H9 (cell line): ENCODE results near the gene KDM2B. TPM values are rescaled to one million over a fixed set of nuclear protein-coding genes. Genes with fewer than 3 reads are reported as not detected.

ENCODE experiments used
- DNase-seq: peaks from one replicate; pipeline ENCODE4 v3.0.0-alpha.2; 2017
- H2AFZ ChIP-seq: one replicate; pipeline ENCODE4 v1.6.1; 2013; ENCODE audit warnings: mild to moderate bottlenecking, low read length, control low read depth, moderate library complexity
- H2AK5ac ChIP-seq: 2 replicates; pipeline ENCODE4 v1.6.1; 2013; ENCODE audit warnings: low read length, control low read depth, mixed read lengths; ENCODE audit not compliant: insufficient read length
- H2BK120ac ChIP-seq: one replicate; pipeline ENCODE4 v1.6.1; 2013; ENCODE audit warnings: low read depth, mild to moderate bottlenecking, low read length, control low read depth, inconsistent platforms; ENCODE audit not compliant: poor library complexity, severe bottlenecking
- H2BK12ac ChIP-seq: 2 replicates; pipeline ENCODE4 v1.6.1; 2013; ENCODE audit warnings: low read length, control low read depth, mixed read lengths, low read depth; ENCODE audit not compliant: insufficient read length
- H2BK15ac ChIP-seq: 2 replicates; pipeline ENCODE4 v1.6.1; 2013; ENCODE audit warnings: low read depth, low read length, control low read depth
- H2BK20ac ChIP-seq: one replicate; pipeline ENCODE4 v1.6.1; 2013; ENCODE audit warnings: low read depth, mild to moderate bottlenecking, low read length, control low read depth, inconsistent platforms; ENCODE audit not compliant: poor library complexity, severe bottlenecking
- H2BK5ac ChIP-seq: 2 replicates; pipeline ENCODE4 v1.6.1; 2013; ENCODE audit warnings: low read length, control low read depth, mixed read lengths; ENCODE audit not compliant: insufficient read length
- H3K14ac ChIP-seq: 2 replicates; pipeline ENCODE4 v1.6.1; 2013; ENCODE audit warnings: low read length, control low read depth; ENCODE audit not compliant: insufficient read depth
- H3K18ac ChIP-seq: 2 replicates; pipeline ENCODE4 v1.6.1; 2013; ENCODE audit warnings: low read depth, mild to moderate bottlenecking, mixed read lengths, low read length, control low read depth; ENCODE audit not compliant: insufficient read length
- H3K23ac ChIP-seq: 2 replicates; pipeline ENCODE4 v1.6.1; 2013; ENCODE audit warnings: low read length, control low read depth, mixed read lengths, low read depth; ENCODE audit not compliant: insufficient read length
- H3K23me2 ChIP-seq: 2 replicates; pipeline ENCODE4 v1.6.1; 2013; ENCODE audit warnings: low read depth, mild to moderate bottlenecking, mixed read lengths, low read length, control low read depth; ENCODE audit not compliant: insufficient read length, poor library complexity, severe bottlenecking
- H3K27ac ChIP-seq: 2 replicates; pipeline ENCODE4 v1.5.1; 2013; ENCODE audit warnings: low read length, control low read depth, mixed read lengths, low read depth; ENCODE audit not compliant: insufficient read length
- H3K27me3 ChIP-seq: 2 replicates; pipeline ENCODE4 v1.6.1; 2013; ENCODE audit warnings: low read length, control low read depth, inconsistent platforms; ENCODE audit not compliant: insufficient read depth
- H3K4ac ChIP-seq: 2 replicates; pipeline ENCODE4 v1.6.1; 2013; ENCODE audit warnings: low read depth, mild to moderate bottlenecking, control low read depth, inconsistent platforms, low read length, moderate library complexity
- H3K4me1 ChIP-seq: 2 replicates; pipeline ENCODE4 v1.6.1; 2013; ENCODE audit warnings: low read length, control low read depth, inconsistent platforms; ENCODE audit not compliant: insufficient read depth
- H3K4me2 ChIP-seq: 2 replicates; pipeline ENCODE4 v1.6.1; 2013; ENCODE audit warnings: low read length, control low read depth, mixed read lengths; ENCODE audit not compliant: insufficient read length, insufficient read depth
- H3K56ac ChIP-seq: 2 replicates; pipeline ENCODE4 v1.6.1; 2013; ENCODE audit warnings: low read depth, mild to moderate bottlenecking, mixed read lengths, low read length, control low read depth; ENCODE audit not compliant: insufficient read length
- H3K79me1 ChIP-seq: 2 replicates; pipeline ENCODE4 v1.6.1; 2013; ENCODE audit warnings: low read depth, mild to moderate bottlenecking, moderate library complexity, low read length, control low read depth, inconsistent platforms; ENCODE audit not compliant: insufficient read depth, poor library complexity, severe bottlenecking
- H3K79me2 ChIP-seq: 2 replicates; pipeline ENCODE4 v1.6.1; 2013; ENCODE audit warnings: low read length, control low read depth, inconsistent platforms; ENCODE audit not compliant: insufficient read depth
- H3K9ac ChIP-seq: 2 replicates; pipeline ENCODE4 v1.6.1; 2013; ENCODE audit warnings: low read length, control low read depth, mixed read lengths; ENCODE audit not compliant: insufficient read length; ENCODE audit errors: extremely low read depth
- H3K9me3 ChIP-seq: one replicate; pipeline ENCODE4 v1.6.1; 2013; ENCODE audit warnings: low read depth, low read length, inconsistent platforms; ENCODE audit not compliant: control insufficient read depth
- H3T11ph ChIP-seq: one replicate; pipeline ENCODE4 v1.6.1; 2013; ENCODE audit warnings: mild to moderate bottlenecking, low read length, control low read depth, inconsistent platforms
- H4K20me1 ChIP-seq: one replicate; pipeline ENCODE4 v1.6.1; 2013; ENCODE audit not compliant: control insufficient read depth, insufficient read length, insufficient read depth
- H4K5ac ChIP-seq: 2 replicates; pipeline ENCODE4 v1.6.1; 2013; ENCODE audit warnings: low read depth, mild to moderate bottlenecking, mixed read lengths, low read length, control low read depth; ENCODE audit not compliant: insufficient read length
- H4K8ac ChIP-seq: replicated peaks from 2 replicates; pipeline ENCODE4 v1.6.1; 2013; ENCODE audit warnings: low read length, control low read depth, mixed read lengths, low read depth; ENCODE audit not compliant: insufficient read length
- H4K91ac ChIP-seq: 2 replicates; pipeline ENCODE4 v1.6.1; 2013; ENCODE audit warnings: low read depth, mild to moderate bottlenecking, moderate library complexity, mixed read lengths, low read length, control low read depth; ENCODE audit not compliant: insufficient read length
- H3K27ac Mint-ChIP-seq, 3 experiments: 2 replicates in 2 of 3; 3 replicates in 1 of 3; pipeline ENCODE4 v1.8.0; 2020 to 2021; ENCODE audit warnings: mixed read lengths in 3 of 3, mild to moderate bottlenecking in 1 of 3, moderate library complexity in 1 of 3
- H3K27me3 Mint-ChIP-seq: 2 replicates; pipeline ENCODE4 v1.8.0; 2021; ENCODE audit warnings: low read depth, mild to moderate bottlenecking, moderate library complexity, mixed read lengths
- H3K36me3 Mint-ChIP-seq, 3 experiments: 2 replicates in 2 of 3; 3 replicates in 1 of 3; pipeline ENCODE4 v1.8.0; 2020 to 2021; ENCODE audit warnings: low read depth in 3 of 3, mixed read lengths in 3 of 3; ENCODE audit not compliant: insufficient read depth in 1 of 3
- H3K4me1 Mint-ChIP-seq, 2 experiments: 2 replicates each; pipeline ENCODE4 v1.8.0; 2020; ENCODE audit warnings: mixed read lengths in 2 of 2
- H3K4me3 Mint-ChIP-seq, 2 experiments: 2 replicates in 1 of 2; 3 replicates in 1 of 2; pipeline ENCODE4 v1.8.0; 2020 to 2021; ENCODE audit warnings: mild to moderate bottlenecking in 2 of 2, mixed read lengths in 2 of 2, moderate library complexity in 1 of 2
- H3K9me3 Mint-ChIP-seq, 2 experiments: 2 replicates in 1 of 2; 3 replicates in 1 of 2; pipeline ENCODE4 v1.8.0; 2020; ENCODE audit warnings: mild to moderate bottlenecking in 2 of 2, mixed read lengths in 2 of 2, moderate library complexity in 1 of 2
- CTCF ChIP-seq: fragments of 200-600 bp; sonication (generic); conservative IDR thresholded peaks from 3 replicates; pipeline ENCODE4 v1.8.0; 2021; ENCODE audit warnings: antibody characterized with exemption, mild to moderate bottlenecking
- WGBS: extraction: QIAGEN DNeasy Blood & Tissue Kit; methylation state at CpG from one replicate; pipeline ENCODE4 v1.1.7; 2013; ENCODE audit warnings: missing lambda C conversion rate, low lambda C conversion rate, mixed read lengths; ENCODE audit not compliant: insufficient read length; ENCODE audit errors: extremely low coverage; 5-methylcytosine and 5-hydroxymethylcytosine counted together
- total RNA-seq: library from RNA; stranded (reverse); gene quantifications from 2 replicates; pipeline ENCODE4 v1.2.1, GENCODE V29; 2021

The KDM2B gene
- total RNA-seq, 1 experiment from 2014 or later = 143 TPM

- no peak overlapping the region for H2BK15ac ChIP-seq
- peak overlapping the region; percentile 73 for H3K27ac ChIP-seq
- no peak overlapping the region for H4K5ac ChIP-seq
- H3T11ph ChIP-seq = no peak overlapping the region
- no CpG with 5 or more reads among the region's 13 CpGs for WGBS
- Mint-ChIP-seq H3K4me1 (peaks cover 34% of the 10 kb centered on the region in 2 experiments), H3K36me3 (peaks cover 0 to 2% (median 0%) of the 10 kb centered on the region in 3 experiments; a peak in 2 of 7 replicates), H3K9me3 (no peaks in the 10 kb centered on the region), H3K4me3 (peak overlapping the region; percentile 79 to 84), H3K27me3 (no peaks in the 10 kb centered on the region), H3K27ac (peak overlapping the region; percentile 96 to 99 (median 96))
- H2BK20ac ChIP-seq = no peak overlapping the region
- no peak overlapping the region for H4K8ac ChIP-seq
- H3K9me3 ChIP-seq = no peaks in the 10 kb centered on the region
- no peaks in the 10 kb centered on the region; the same call in 1 of the 2 replicates for H3K79me2 ChIP-seq
- no peak overlapping the region for H2BK120ac ChIP-seq
- peak overlapping the region; percentile 64 for H3K18ac ChIP-seq
- H3K23me2 ChIP-seq = peaks cover 33% of the 10 kb centered on the region
- no peak overlapping the region for H2BK5ac ChIP-seq
- H3K4ac ChIP-seq = no peak overlapping the region
- peak overlapping the region; percentile 98 for H3K4me2 ChIP-seq
- peak; percentile 87 for DNase-seq
- H3K27me3 ChIP-seq = no peaks in the 10 kb centered on the region
- H4K91ac ChIP-seq = no peak overlapping the region
- H3K23ac ChIP-seq = no peak overlapping the region
- H2BK12ac ChIP-seq = peak overlapping the region; percentile 78
- peaks cover 3% of the 10 kb centered on the region for H3K4me1 ChIP-seq
- peak overlapping the region; percentile 81 for H3K9ac ChIP-seq
- no peaks in the 10 kb centered on the region for H4K20me1 ChIP-seq
- no peak for TF ChIP-seq CTCF
- H3K79me1 ChIP-seq = no peaks in the 10 kb centered on the region
- no peak overlapping the region for H3K14ac ChIP-seq
- no peak overlapping the region for H2AFZ ChIP-seq
- no peak overlapping the region for H3K56ac ChIP-seq
- no peak overlapping the region for H2AK5ac ChIP-seq
Measured at GRCh38 chr12:121582583-121583333, 1.9 kb upstream of the KDM2B start.
